Astrocyte of the cerebellum (primary cell): ENCODE data around the gene HMGN4.

Experiments
- DNase-seq: peaks from one replicate; pipeline ENCODE4 v3.0.0-alpha.2; 2011; ENCODE audit warnings: low read depth
- H3K4me3 ChIP-seq: 2 replicates; pipeline ENCODE4 v1.5.1; 2011; ENCODE audit warnings: mild to moderate bottlenecking, low read depth, low read length, moderate library complexity
- in situ Hi-C: cut with HindIII; loops from 2 replicates; pipeline ENCODE4 v1.10.0; 2017; ENCODE audit warnings: low sequenced_read_pairs
- TF ChIP-seq, protein P1 (sequence below): IDR thresholded peaks from 2 replicates; pipeline ENCODE4 v1.5.1; 2012; ENCODE audit warnings: low read length, low read depth, moderate library complexity, mild to moderate bottlenecking; ENCODE audit errors: missing control alignments

HMGN4 gene

DNA sequence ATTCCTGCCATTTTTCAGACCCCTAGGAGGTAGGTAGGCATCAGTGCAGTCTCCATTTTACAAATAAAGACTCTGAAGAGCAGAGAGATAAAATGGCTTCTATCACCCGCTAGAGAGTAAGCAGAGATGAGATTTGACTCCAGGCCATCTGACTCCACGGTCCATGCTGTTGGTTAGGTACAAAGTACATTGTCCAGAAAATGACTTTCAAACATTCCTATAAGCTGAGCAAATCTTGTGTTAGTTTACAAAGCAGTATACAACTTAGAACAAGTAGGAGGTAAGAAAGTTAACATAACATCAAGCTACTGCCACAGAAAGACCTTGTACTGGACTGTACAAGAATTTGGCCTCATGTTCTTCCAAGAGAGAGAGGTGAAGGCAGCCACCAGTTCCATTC lies 23.2 kb upstream of the HMGN4 start:
- in situ Hi-C loops, result no loop called here
- DNase-seq, result no peak
- TF ChIP-seq, protein P1, sequence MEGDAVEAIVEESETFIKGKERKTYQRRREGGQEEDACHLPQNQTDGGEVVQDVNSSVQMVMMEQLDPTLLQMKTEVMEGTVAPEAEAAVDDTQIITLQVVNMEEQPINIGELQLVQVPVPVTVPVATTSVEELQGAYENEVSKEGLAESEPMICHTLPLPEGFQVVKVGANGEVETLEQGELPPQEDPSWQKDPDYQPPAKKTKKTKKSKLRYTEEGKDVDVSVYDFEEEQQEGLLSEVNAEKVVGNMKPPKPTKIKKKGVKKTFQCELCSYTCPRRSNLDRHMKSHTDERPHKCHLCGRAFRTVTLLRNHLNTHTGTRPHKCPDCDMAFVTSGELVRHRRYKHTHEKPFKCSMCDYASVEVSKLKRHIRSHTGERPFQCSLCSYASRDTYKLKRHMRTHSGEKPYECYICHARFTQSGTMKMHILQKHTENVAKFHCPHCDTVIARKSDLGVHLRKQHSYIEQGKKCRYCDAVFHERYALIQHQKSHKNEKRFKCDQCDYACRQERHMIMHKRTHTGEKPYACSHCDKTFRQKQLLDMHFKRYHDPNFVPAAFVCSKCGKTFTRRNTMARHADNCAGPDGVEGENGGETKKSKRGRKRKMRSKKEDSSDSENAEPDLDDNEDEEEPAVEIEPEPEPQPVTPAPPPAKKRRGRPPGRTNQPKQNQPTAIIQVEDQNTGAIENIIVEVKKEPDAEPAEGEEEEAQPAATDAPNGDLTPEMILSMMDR, result no peak
- H3K4me3 ChIP-seq, result no peak overlapping the region

DNA sequence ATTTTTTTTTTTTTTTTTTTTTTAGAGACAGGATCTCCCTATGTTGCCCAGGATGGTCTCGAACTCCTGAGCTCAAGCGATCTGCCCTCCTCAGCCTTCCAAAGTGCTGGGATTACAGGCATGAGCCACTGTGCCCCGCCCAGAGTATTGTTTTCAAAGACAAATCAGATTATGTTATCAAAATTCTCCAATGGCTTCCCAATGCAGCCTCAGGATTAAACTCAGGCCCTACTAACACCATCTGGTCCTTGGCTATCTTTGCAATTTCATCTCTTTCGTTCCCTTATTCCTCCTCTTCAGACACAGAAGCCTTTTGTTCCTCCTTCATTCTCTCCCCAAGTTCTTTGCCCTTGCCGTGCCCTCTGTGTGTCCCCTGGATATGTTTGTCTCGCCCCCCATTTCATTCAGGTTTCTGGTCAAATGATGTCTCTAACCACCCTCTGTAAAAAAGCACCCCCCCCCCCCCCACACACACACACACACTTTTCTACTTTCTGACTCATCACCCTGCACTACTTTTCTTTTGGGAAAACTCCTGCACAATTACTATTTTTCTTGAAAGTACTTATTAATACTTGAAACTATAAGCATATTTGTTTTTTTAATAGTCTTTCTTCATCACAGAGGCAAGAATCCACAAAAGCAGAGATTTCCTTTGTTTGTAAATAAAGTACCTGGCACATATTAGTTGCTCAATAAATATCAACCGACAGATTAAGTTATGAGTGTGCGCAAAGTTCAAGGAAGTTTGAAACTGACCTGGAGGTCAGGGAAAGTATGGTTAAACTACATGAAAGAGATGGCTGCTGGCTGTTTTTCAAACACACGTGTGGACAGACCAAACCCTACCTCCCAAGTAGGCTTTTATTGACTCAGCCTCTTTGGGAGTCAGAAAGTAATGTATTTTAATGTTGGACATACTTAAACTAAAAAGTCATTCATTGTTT lies 21.4 kb upstream of the HMGN4 start:
- in situ Hi-C loops, result no loop called here
- TF ChIP-seq, protein P1, result no peak
- no peak overlapping the region for H3K4me3 ChIP-seq
- no peak for DNase-seq

DNA sequence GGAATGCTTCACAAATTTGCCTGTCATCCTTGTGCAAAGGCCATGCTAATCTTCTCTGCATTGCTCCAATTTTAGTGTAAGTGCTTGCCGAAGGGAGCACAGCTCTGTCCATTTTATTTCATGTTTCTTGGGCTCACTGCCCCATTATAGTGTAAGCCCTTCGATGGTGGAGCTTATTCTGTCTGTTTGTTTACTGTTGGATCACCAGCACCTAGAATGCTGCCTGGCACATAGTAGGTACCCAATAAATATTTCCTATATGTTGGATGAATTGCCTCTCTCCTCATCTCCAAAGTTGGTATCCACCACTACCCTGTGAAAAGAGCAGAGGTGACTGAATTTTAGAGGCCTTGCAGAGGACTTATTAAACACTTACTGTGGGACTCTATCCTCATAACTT lies 18.8 kb upstream of the HMGN4 start:
- no peak for DNase-seq
- H3K4me3 ChIP-seq, result no peak overlapping the region
- in situ Hi-C loops, result no loop called here
- TF ChIP-seq, protein P1, result no peak

DNA sequence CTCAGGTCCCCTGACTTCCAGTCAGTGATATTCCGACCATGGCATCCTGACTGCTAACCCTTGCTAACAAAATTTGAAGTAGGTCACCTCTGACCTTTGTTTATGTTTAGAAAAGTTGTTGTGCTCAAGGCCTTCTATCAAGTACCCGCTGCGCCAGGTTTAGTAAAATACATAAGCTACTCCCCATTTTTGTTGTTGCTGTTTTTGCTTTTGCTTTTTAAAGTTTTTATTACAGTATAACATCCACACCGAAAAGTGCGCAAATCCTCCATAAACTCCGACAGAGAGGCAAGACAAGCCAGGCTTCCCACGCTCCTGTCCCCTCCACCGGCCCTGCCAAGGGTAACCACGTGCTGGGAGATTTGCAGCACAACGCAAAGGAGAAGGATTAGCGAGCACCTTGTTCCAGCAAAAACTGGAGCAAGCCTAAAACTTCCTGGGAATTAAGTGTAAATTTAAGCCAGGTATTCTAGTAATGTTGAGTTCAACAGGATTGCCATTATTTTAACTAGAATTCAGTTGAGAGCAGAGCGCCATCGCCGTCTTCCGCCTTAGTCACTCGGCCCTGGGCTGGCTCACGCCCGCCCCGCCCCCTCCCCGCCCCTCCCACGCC lies 17.8 kb upstream of the HMGN4 start:
- TF ChIP-seq, protein P1, result no peak
- in situ Hi-C loops, result no loop called here
- H3K4me3 ChIP-seq, result peak overlapping the region; percentile 36
- no peak for DNase-seq

DNA sequence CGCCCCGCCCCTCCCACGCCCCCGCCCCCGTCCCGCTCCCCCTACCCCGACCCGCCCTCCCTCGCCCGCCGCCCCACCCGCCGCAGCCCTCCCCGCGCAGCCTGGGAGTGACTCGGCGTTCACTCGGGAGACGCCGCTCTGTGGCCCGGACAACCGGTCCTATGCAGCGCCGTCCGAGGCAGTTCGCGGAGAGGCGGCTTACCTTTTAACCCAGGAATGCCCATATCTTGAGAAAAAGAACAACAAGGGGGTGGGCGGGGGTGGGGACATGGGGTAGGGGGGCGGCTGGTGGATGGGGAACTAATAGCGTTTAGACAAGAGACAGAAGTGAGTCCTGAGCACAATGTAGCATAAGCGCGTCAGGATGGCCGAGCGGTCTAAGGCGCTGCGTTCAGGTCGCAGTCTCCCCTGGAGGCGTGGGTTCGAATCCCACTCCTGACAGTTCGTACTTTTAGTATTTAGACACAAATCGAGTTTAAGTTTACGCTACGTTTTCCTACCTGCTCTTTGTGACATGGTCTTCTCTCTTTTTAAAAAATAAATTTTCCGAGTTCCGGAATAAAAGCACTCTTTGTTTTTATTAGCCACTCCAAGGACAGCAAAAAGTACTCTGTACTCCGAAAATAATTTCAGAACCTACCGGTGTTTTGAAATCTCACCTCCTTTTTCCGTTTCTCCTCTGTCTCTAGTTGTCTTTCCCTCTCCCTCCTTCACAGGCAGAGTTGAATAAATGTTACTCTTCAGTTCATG lies 17.1 kb upstream of the HMGN4 start:
- peak; percentile 66 for DNase-seq
- TF ChIP-seq, protein P1, result no peak
- in situ Hi-C loops, result no loop called here
- H3K4me3 ChIP-seq, result peak overlapping the region; percentile 44
